HG02973 (cell line): ENCODE results near the gene MED9.

ENCODE experiments used
- ATAC-seq: cut with Tn5 transposase; IDR thresholded peaks from one replicate; pipeline ENCODE4 v1.9.1; 2021; ENCODE audit warnings: moderate library complexity; ENCODE audit not compliant: unreplicated experiment

MED9 gene

GRCh38 chr17:17503566-17504130, 26.8 kb downstream of the MED9 start:
- ATAC-seq = no peak

- ATAC-seq = no peak
Observed at GRCh38 chr17:17504341-17505140, 27.7 kb downstream of the MED9 start.

GRCh38 chr17:17505151-17505550, 28.4 kb downstream of the MED9 start:
- ATAC-seq = no peak

GRCh38 chr17:17505610-17506171, 28.9 kb downstream of the MED9 start:
- no peak for ATAC-seq

- no peak for ATAC-seq
Observed at GRCh38 chr17:17506181-17506741, 29.5 kb downstream of the MED9 start.

GRCh38 chr17:17506893-17507464, 30.2 kb downstream of the MED9 start:
- ATAC-seq = no peak

GRCh38 chr17:17507465-17508011, 30.7 kb downstream of the MED9 start:
- no peak for ATAC-seq

- no peak for ATAC-seq
Observed at GRCh38 chr17:17508019-17508535, 31.3 kb downstream of the MED9 start.

GRCh38 chr17:17508646-17509591, 32.1 kb downstream of the MED9 start:
- no peak for ATAC-seq

- no peak for ATAC-seq
Observed at GRCh38 chr17:17509601-17510425, 33.0 kb downstream of the MED9 start.

- no peak for ATAC-seq
Observed at GRCh38 chr17:17510456-17511292, 33.9 kb downstream of the MED9 start.

- no peak for ATAC-seq
Observed at GRCh38 chr17:17511293-17511741, 34.5 kb downstream of the MED9 start.

- no peak for ATAC-seq
Observed at GRCh38 chr17:17511881-17512858, 35.4 kb downstream of the MED9 start.

- no peak for ATAC-seq
Observed at GRCh38 chr17:17512866-17513265, 36.1 kb downstream of the MED9 start.

- no peak for ATAC-seq
Observed at GRCh38 chr17:17513626-17514025, 36.8 kb downstream of the MED9 start.

GRCh38 chr17:17514361-17514992, 37.7 kb downstream of the MED9 start:
- no peak for ATAC-seq
